ENCODE measurements around the gene ERVK3-1.

DNA sequence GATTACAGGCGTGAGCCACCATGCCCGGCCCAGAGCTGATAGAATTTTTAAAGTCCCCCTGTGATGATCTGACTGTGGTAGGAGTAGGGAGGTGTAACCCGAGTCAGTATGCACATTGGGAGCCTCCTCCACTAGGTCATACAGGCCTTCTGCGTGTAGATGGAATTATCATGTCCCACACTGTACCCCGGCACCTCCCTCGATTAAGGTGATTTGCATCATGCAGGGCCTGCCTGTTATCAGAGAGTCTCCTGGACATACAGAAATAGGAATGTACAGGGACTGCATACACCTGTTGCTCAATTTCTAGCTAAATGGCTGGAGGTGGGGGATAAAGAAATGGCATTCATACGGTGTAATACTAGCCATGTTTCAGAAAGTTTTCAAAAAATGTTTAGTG is 922 bp upstream of the ERVK3-1 start:
- TF ChIP-seq SP1 (IDR thresholded peaks at IDR 0.05) (no peak), LEF1 (IDR thresholded peaks at IDR 0.05; ENCODE audit: borderline replicate concordance) (no peak), CTBP1 (IDR thresholded peaks at IDR 0.05; ENCODE audit: borderline replicate concordance) (no peak), FOXM1 (IDR thresholded peaks at IDR 0.05; ENCODE audit: borderline replicate concordance) (no peak), ELF4 (IDR thresholded peaks at IDR 0.05) (no peak), SUZ12 (IDR thresholded peaks at IDR 0.05) (no peak), HDGF (IDR thresholded peaks at IDR 0.05; ENCODE audit: borderline replicate concordance) (no peak), ZNF384 (IDR thresholded peaks at IDR 0.05) (no peak), FOXK2 (IDR thresholded peaks at IDR 0.05) (no peak), TARDBP (IDR thresholded peaks at IDR 0.05) (no peak), BHLHE40 (IDR thresholded peaks at IDR 0.05; ENCODE audit: borderline replicate concordance) (no peak), L3MBTL2 (conservative IDR thresholded peaks at IDR 0.05) (no peak)
- TF ChIP-seq, protein P1, sequence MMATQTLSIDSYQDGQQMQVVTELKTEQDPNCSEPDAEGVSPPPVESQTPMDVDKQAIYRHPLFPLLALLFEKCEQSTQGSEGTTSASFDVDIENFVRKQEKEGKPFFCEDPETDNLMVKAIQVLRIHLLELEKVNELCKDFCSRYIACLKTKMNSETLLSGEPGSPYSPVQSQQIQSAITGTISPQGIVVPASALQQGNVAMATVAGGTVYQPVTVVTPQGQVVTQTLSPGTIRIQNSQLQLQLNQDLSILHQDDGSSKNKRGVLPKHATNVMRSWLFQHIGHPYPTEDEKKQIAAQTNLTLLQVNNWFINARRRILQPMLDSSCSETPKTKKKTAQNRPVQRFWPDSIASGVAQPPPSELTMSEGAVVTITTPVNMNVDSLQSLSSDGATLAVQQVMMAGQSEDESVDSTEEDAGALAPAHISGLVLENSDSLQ (IDR thresholded peaks at IDR 0.05), result no peak

All from HEK293T (cell line).